H4 (cell line): ENCODE results near the gene ANKZF1. TPM values are rescaled to one million over a fixed set of nuclear protein-coding genes. Genes with fewer than 3 reads are reported as not detected.
"Not testable (repeated sequence)": the region's sequence is repeated elsewhere in the genome, so short reads cannot be mapped to it uniquely, and the experiment has no call there.

Source experiments
- DNase-seq: peaks from one replicate; pipeline ENCODE4 v3.0.0-alpha.2; 2015; ENCODE audit warnings: low spot score
- total RNA-seq: library from RNA; depleted of rRNA; stranded (reverse); fragments of >200 nt; shearing (Covaris generic); gene quantifications from 2 replicates; pipeline ENCODE4 v1.2.3, GENCODE V29; 2014; rRNA removed

Gene ANKZF1
- total RNA-seq, result 9.2 and 17.2 TPM in 2 replicates

GRCh38 chr2:219229305-219230058 lies at the start of gene ANKZF1, which contains the start of gene ATG9A:
Gene ANKZF1 (plus strand): TSS chr2:219229806. CDS start chr2:219230258, 452 bp downstream.
Gene ATG9A (minus strand): TSS chr2:219229636. CDS start chr2:219228024, 1,612 bp downstream.
- peak; percentile 98 for DNase-seq

- no peak for DNase-seq
These were observed 48.6 kb upstream of the ANKZF1 start for GRCh38 chr2:219180961-219181360.

- no peak for DNase-seq
These were observed 48.1 kb upstream of the ANKZF1 start for GRCh38 chr2:219181531-219181930.

GRCh38 chr2:219182331-219183150 lies 47.1 kb upstream of the ANKZF1 start:
- no peak for DNase-seq

- DNase-seq, result no peak
These were observed 46.3 kb upstream of the ANKZF1 start for GRCh38 chr2:219183151-219183772.

GRCh38 chr2:219184121-219184520 lies 45.5 kb upstream of the ANKZF1 start:
- no peak for DNase-seq

GRCh38 chr2:219186754-219187456 lies 42.7 kb upstream of the ANKZF1 start:
- no peak for DNase-seq

- no peak for DNase-seq
These were observed 32.2 kb upstream of the ANKZF1 start for GRCh38 chr2:219197388-219197787.

GRCh38 chr2:219198974-219199373 lies 30.6 kb upstream of the ANKZF1 start:
- no peak for DNase-seq

GRCh38 chr2:219199470-219200211 lies 30.0 kb upstream of the ANKZF1 start:
- no peak for DNase-seq

- DNase-seq, result not testable (repeated sequence)
These were observed 28.9 kb upstream of the ANKZF1 start for GRCh38 chr2:219200502-219201326.

GRCh38 chr2:219201331-219201730 lies 28.3 kb upstream of the ANKZF1 start:
- DNase-seq, result not testable (repeated sequence)

- no peak for DNase-seq
These were observed 25.0 kb upstream of the ANKZF1 start for GRCh38 chr2:219204425-219205164.

GRCh38 chr2:219205165-219205538 lies 24.5 kb upstream of the ANKZF1 start:
- no peak for DNase-seq

GRCh38 chr2:219205981-219206327 lies 23.7 kb upstream of the ANKZF1 start:
- DNase-seq, result no peak

GRCh38 chr2:219206328-219207133 lies 23.1 kb upstream of the ANKZF1 start, which contains the start of gene ZFAND2B:
Gene ZFAND2B (plus strand): TSS chr2:219206782. CDS start chr2:219206988, 206 bp downstream.
- DNase-seq, result peak; percentile 86

- no peak for DNase-seq
These were observed 22.3 kb upstream of the ANKZF1 start for GRCh38 chr2:219207134-219207883.
